GM21737 (cell line): Measurements from ENCODE around the gene DYNC2LI1.

ENCODE experiments used
- ATAC-seq: cut with Tn5 transposase; IDR thresholded peaks from one replicate; pipeline ENCODE4 v1.9.1; 2021; ENCODE audit warnings: mild to moderate bottlenecking, moderate library complexity; ENCODE audit not compliant: unreplicated experiment

The DYNC2LI1 gene

GRCh38 chr2:43812947-43813346, 39.1 kb downstream of the DYNC2LI1 start:
- ATAC-seq: no peak

- no peak for ATAC-seq
Observed at GRCh38 chr2:43814711-43815110, 40.9 kb downstream of the DYNC2LI1 start.

GRCh38 chr2:43818761-43819160, 44.9 kb downstream of the DYNC2LI1 start:
- ATAC-seq: no peak

- ATAC-seq: no peak
Observed at GRCh38 chr2:43819491-43820163, 45.8 kb downstream of the DYNC2LI1 start.

GRCh38 chr2:43822839-43823238, 49.0 kb downstream of the DYNC2LI1 start:
- no peak for ATAC-seq

GRCh38 chr2:43823751-43824150, 49.9 kb downstream of the DYNC2LI1 start:
- no peak for ATAC-seq

GRCh38 chr2:43824512-43824911, 50.7 kb downstream of the DYNC2LI1 start:
- no peak for ATAC-seq

- no peak for ATAC-seq
Observed at GRCh38 chr2:43824951-43825493, 51.2 kb downstream of the DYNC2LI1 start.

GRCh38 chr2:43825841-43826240, 52.0 kb downstream of the DYNC2LI1 start:
- no peak for ATAC-seq

GRCh38 chr2:43826305-43827250, 52.7 kb downstream of the DYNC2LI1 start:
- ATAC-seq: no peak

GRCh38 chr2:43831543-43832294, 57.9 kb downstream of the DYNC2LI1 start:
- no peak for ATAC-seq

- ATAC-seq: no peak
Observed at GRCh38 chr2:43832457-43832856, 58.6 kb downstream of the DYNC2LI1 start.

GRCh38 chr2:43837033-43837432, 63.2 kb downstream of the DYNC2LI1 start:
- ATAC-seq: no peak

- no peak for ATAC-seq
Observed at GRCh38 chr2:43837831-43838559, 64.2 kb downstream of the DYNC2LI1 start.

- ATAC-seq: no peak
Observed at GRCh38 chr2:43838560-43839267, 64.9 kb downstream of the DYNC2LI1 start, which contains the start of the genes ABCG5 and ABCG8. ABCG5 (minus strand) TSS chr2:43838839; CDS start chr2:43838679, 160 bp downstream. ABCG8 (plus strand) TSS chr2:43838971; CDS start chr2:43839054, 83 bp downstream.

- ATAC-seq: no peak
Observed at GRCh38 chr2:43839776-43840564, 66.1 kb downstream of the DYNC2LI1 start.

GRCh38 chr2:43840965-43841364, 67.1 kb downstream of the DYNC2LI1 start:
- ATAC-seq: no peak

GRCh38 chr2:43841949-43842865, 68.4 kb downstream of the DYNC2LI1 start:
- ATAC-seq: no peak
